ENCODE results near the gene BCAS1.

Gene BCAS1

GRCh38 chr20:53957451-53958172 lies 112.8 kb downstream of the BCAS1 start:
- DNase-seq, result peak; percentile 90

GRCh38 chr20:53956013-53956715 lies 114.2 kb downstream of the BCAS1 start:
- no peak for DNase-seq

- no peak for DNase-seq
These were observed 115.4 kb downstream of the BCAS1 start for GRCh38 chr20:53954723-53955658.

GRCh38 chr20:53952528-53953096 lies 117.8 kb downstream of the BCAS1 start:
- no peak for DNase-seq

- DNase-seq, result no peak
These were observed 119.8 kb downstream of the BCAS1 start for GRCh38 chr20:53950578-53950977.

GRCh38 chr20:53950031-53950430 lies 120.4 kb downstream of the BCAS1 start:
- DNase-seq, result peak; percentile 61

- DNase-seq, result peak; percentile 92
These were observed 121.0 kb downstream of the BCAS1 start for GRCh38 chr20:53949319-53949839.

GRCh38 chr20:53948383-53949318 lies 121.7 kb downstream of the BCAS1 start:
- no peak for DNase-seq

- no peak for DNase-seq
These were observed 122.7 kb downstream of the BCAS1 start for GRCh38 chr20:53947501-53948195.

- no peak for DNase-seq
These were observed 124.3 kb downstream of the BCAS1 start for GRCh38 chr20:53946106-53946505.

GRCh38 chr20:53945478-53945877 lies 124.9 kb downstream of the BCAS1 start:
- DNase-seq, result no peak

- DNase-seq, result no peak
These were observed 125.6 kb downstream of the BCAS1 start for GRCh38 chr20:53944796-53945195.

- peak; percentile 51 for DNase-seq
These were observed 126.7 kb downstream of the BCAS1 start for GRCh38 chr20:53943522-53944291.

GRCh38 chr20:53942973-53943372 lies 127.4 kb downstream of the BCAS1 start:
- DNase-seq, result no peak

GRCh38 chr20:53942472-53942816 lies 128.0 kb downstream of the BCAS1 start:
- no peak for DNase-seq

- DNase-seq, result no peak
These were observed 128.5 kb downstream of the BCAS1 start for GRCh38 chr20:53941680-53942471.

GRCh38 chr20:53940907-53941545 lies 129.4 kb downstream of the BCAS1 start:
- peak; percentile 86 for DNase-seq

- DNase-seq, result no peak
These were observed 130.1 kb downstream of the BCAS1 start for GRCh38 chr20:53940360-53940702.

Measured in fibroblast of skin of right quadriceps (primary cell).